ENCODE measurements around the gene TBC1D5.

Gene TBC1D5

DNA sequence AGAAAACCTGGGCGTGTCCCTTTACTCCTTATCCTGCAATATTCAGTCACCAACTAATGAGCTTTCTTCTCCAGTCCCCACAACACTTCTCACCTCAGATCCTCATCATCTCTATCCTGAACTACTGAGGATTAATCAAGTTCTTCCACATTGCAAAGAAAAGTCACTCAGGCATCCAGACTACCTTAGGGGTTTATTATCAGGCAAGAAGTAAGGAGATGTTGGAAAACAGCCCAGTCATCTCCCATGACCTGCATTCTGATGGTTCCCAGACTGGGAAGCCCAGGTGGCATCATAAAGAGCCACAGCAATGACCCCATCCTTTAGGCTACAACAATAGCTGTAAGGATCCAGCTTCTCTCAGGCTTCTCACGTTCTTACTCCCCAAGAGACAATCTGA is 3.5 kb upstream of the TBC1D5 start:
- TF ChIP-seq, protein P1, sequence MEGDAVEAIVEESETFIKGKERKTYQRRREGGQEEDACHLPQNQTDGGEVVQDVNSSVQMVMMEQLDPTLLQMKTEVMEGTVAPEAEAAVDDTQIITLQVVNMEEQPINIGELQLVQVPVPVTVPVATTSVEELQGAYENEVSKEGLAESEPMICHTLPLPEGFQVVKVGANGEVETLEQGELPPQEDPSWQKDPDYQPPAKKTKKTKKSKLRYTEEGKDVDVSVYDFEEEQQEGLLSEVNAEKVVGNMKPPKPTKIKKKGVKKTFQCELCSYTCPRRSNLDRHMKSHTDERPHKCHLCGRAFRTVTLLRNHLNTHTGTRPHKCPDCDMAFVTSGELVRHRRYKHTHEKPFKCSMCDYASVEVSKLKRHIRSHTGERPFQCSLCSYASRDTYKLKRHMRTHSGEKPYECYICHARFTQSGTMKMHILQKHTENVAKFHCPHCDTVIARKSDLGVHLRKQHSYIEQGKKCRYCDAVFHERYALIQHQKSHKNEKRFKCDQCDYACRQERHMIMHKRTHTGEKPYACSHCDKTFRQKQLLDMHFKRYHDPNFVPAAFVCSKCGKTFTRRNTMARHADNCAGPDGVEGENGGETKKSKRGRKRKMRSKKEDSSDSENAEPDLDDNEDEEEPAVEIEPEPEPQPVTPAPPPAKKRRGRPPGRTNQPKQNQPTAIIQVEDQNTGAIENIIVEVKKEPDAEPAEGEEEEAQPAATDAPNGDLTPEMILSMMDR (conservative IDR thresholded peaks at IDR 0.05), result no peak
- TF ChIP-seq ZFX (IDR thresholded peaks at IDR 0.05), result no peak
- no peak overlapping the region for H3K27ac ChIP-seq

- TF ChIP-seq, protein P1 (conservative IDR thresholded peaks at IDR 0.05), result no peak
- no peak for TF ChIP-seq ZFX (IDR thresholded peaks at IDR 0.05)
- no peak overlapping the region for H3K27ac ChIP-seq
Measured at GRCh38 chr3:17745301-17745700, 2.9 kb upstream of the TBC1D5 start.

GRCh38 chr3:17744693-17745092 is 2.3 kb upstream of the TBC1D5 start:
- TF ChIP-seq ZFX (IDR thresholded peaks at IDR 0.05), result no peak
- TF ChIP-seq, protein P1 (conservative IDR thresholded peaks at IDR 0.05), result no peak
- no peak overlapping the region for H3K27ac ChIP-seq

- no peak overlapping the region for H3K27ac ChIP-seq
- TF ChIP-seq, protein P1 (conservative IDR thresholded peaks at IDR 0.05), result no peak
- no peak for TF ChIP-seq ZFX (IDR thresholded peaks at IDR 0.05)
Measured at GRCh38 chr3:17743658-17743995, 1.2 kb upstream of the TBC1D5 start.

DNA sequence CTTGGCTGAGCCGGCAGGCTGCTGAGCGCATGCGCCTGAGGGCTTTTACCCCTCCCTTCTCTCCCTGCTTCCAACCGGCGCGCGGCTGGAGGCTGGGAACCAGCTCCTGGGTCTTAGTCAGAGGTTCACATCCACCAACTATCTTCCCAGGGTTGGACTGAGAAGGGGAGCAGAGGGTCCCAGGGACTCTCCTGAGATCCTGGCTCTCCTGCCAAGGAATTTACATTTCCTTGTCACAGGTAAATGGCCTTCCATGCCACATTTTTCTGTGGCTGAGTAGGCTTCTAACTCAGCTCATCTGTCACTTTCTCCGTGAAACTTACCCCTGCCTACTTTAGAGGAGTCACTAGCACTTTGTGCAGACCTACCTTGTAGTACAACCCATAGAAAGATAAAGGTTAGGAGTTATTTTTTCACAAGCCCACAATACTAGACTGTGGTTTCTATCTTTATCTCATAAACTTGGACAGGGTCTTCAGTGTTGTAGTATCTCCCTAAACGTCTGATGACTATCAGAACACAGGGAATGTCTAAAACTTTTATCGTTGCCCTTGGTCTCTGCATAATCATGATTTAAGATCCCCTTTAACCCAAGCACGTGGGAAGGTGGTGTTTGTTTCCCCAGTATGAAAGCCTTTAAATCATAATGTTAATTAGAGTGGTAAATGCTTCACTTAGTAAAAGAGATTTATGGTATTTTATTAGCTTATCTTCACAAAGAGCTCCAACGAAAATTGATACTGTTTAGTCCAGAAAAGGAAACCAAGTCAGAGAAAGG is 638 bp upstream of the TBC1D5 start:
- TF ChIP-seq ZFX (IDR thresholded peaks at IDR 0.05), result no peak
- TF ChIP-seq, protein P1 (conservative IDR thresholded peaks at IDR 0.05), result no peak
- H3K27ac ChIP-seq, result peak overlapping the region; percentile 95

- TF ChIP-seq, protein P1 (conservative IDR thresholded peaks at IDR 0.05), result no peak
- TF ChIP-seq ZFX (IDR thresholded peaks at IDR 0.05), result no peak
- H3K27ac ChIP-seq, result peak overlapping the region; percentile 95
Measured at GRCh38 chr3:17741621-17742101, 770 bp downstream of the TBC1D5 start.

- TF ChIP-seq, protein P1 (conservative IDR thresholded peaks at IDR 0.05), result no peak
- TF ChIP-seq ZFX (IDR thresholded peaks at IDR 0.05), result no peak
- H3K27ac ChIP-seq, result no peak overlapping the region; the same call in 1 of the 2 replicates
Measured at GRCh38 chr3:17740721-17741141, 1.7 kb downstream of the TBC1D5 start.
